Measurements from ENCODE around the gene ZNF23.

DNA sequence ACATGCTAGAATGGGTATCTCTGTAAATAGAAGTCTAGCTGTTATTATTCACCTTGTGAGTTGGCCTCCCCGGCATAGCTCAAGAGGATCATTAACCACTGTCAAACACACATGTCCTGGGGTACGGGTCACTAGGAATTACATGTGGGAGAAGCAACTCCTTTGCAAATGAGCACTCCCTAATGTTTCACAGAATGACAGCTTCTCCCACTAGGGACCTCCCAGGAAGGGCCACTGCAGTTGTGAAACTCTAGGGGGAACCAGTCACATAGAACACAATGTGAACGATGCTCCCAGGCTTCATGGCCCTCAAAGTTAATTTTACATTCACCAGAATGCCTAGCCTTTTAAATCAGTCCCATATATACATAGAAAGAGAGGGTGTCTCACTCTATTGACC lies 39.5 kb upstream of the ZNF23 start:
- TF ChIP-seq, protein P1, sequence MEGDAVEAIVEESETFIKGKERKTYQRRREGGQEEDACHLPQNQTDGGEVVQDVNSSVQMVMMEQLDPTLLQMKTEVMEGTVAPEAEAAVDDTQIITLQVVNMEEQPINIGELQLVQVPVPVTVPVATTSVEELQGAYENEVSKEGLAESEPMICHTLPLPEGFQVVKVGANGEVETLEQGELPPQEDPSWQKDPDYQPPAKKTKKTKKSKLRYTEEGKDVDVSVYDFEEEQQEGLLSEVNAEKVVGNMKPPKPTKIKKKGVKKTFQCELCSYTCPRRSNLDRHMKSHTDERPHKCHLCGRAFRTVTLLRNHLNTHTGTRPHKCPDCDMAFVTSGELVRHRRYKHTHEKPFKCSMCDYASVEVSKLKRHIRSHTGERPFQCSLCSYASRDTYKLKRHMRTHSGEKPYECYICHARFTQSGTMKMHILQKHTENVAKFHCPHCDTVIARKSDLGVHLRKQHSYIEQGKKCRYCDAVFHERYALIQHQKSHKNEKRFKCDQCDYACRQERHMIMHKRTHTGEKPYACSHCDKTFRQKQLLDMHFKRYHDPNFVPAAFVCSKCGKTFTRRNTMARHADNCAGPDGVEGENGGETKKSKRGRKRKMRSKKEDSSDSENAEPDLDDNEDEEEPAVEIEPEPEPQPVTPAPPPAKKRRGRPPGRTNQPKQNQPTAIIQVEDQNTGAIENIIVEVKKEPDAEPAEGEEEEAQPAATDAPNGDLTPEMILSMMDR (IDR thresholded peaks at IDR 0.05): no peak
- no peak for TF ChIP-seq EZH2 (IDR thresholded peaks at IDR 0.05)

Data from neural progenitor cell (in vitro differentiated cells).